GM15510 (cell line): ENCODE data around the gene AGL.

Experiments used
- POLR2A ChIP-seq: IDR thresholded peaks from 3 replicates; pipeline ENCODE4 v1.6.1; 2011; ENCODE audit warnings: borderline replicate concordance; ENCODE audit not compliant: insufficient read length; ENCODE audit errors: extremely low read depth

The AGL gene

GRCh38 chr1:99965646-99966375 is 115.7 kb downstream of the AGL start:
- no peak for TF ChIP-seq POLR2A

GRCh38 chr1:99968214-99968613 is 118.1 kb downstream of the AGL start:
- no peak for TF ChIP-seq POLR2A

GRCh38 chr1:99969260-99969728 is 119.1 kb downstream of the AGL start:
- no peak for TF ChIP-seq POLR2A

GRCh38 chr1:99969729-99970621 is 119.8 kb downstream of the AGL start, which contains the start of gene SLC35A3:
TSS of gene SLC35A3 (plus strand) at chr1:99969996. CDS start at chr1:99993555, 23,559 bp downstream.
- peak; percentile 86 for TF ChIP-seq POLR2A

- TF ChIP-seq POLR2A: no peak
These were observed 120.6 kb downstream of the AGL start for GRCh38 chr1:99970713-99971255.
